HepG2 (cell line): ENCODE results near the gene SUSD4. TPM values are rescaled to one million over a fixed set of nuclear protein-coding genes. Genes with fewer than 3 reads are reported as not detected.

Experiments used
- ATAC-seq: fragments of 200-7000 bp; cut with Tn5 transposase; 3 replicates; pipeline ENCODE4 v1.9.1; 2020; ENCODE audit warnings: mild to moderate bottlenecking, moderate library complexity
- BruUV-seq: library from RNA; stranded (reverse); fragments of 400-500 nt; replicated peaks from 2 replicates; lab custom pipeline; 2021; lab: Mats Ljungman, UMichigan
- CTCF ChIA-PET: fragments of 300-600 bp; formaldehyde crosslinking; extraction: SDS; loops from one replicate; lab custom pipeline; 2021; ENCODE audit warnings: low total read pairs, inconsistent platforms, low intra/inter-chr PET ratio; lab: Yijun Ruan, JAX
- POLR2A ChIA-PET: fragments of 350-600 bp; sonication (Branson Sonifier 250); formaldehyde crosslinking; loops from one replicate; lab custom pipeline; 2020; ENCODE audit warnings: antibody characterized with exemption, inconsistent platforms; lab: Yijun Ruan, JAX
- DNase-seq: peaks from one replicate; pipeline ENCODE4 v3.0.0-alpha.2; 2015; ENCODE audit warnings: low spot score
- FAIRE-seq: peaks from 3 replicates; lab custom pipeline; 2011; peaks lifted over from hg19 to GRCh38; lab: Jason Lieb, UNC
- H2AFZ ChIP-seq: one replicate; pipeline ENCODE4 v1.6.1; 2011; ENCODE audit warnings: low read length, inconsistent platforms
- H3K27ac ChIP-seq: fragments of 300-600 bp; 3 replicates; pipeline ENCODE4 v1.8.0; 2011; ENCODE audit warnings: mixed run types, mild to moderate bottlenecking, mixed read lengths, low read length, inconsistent platforms; ENCODE audit not compliant: insufficient read depth; ENCODE audit errors: extremely low read length
- H3K27me3 ChIP-seq, 2 experiments: fragments of 200-600 bp in 1 of 2; 2 replicates in 1 of 2; 3 replicates in 1 of 2; pipeline versions ENCODE4 v1.6.0 to v1.8.0; 2011; ENCODE audit warnings: low read length in 2 of 2, mild to moderate bottlenecking in 2 of 2, moderate library complexity in 2 of 2, inconsistent platforms in 1 of 2; ENCODE audit not compliant: insufficient read depth in 2 of 2, control insufficient read depth in 1 of 2
- H3K36me3 ChIP-seq, 2 experiments: fragments of 200-600 bp in 1 of 2; replicated peaks in 1 of 2; 2 replicates in 1 of 2; 3 replicates in 1 of 2; pipeline versions ENCODE4 v1.5.1 to v1.8.0; 2011; ENCODE audit warnings: low read length in 2 of 2, inconsistent platforms in 1 of 2; ENCODE audit not compliant: insufficient read depth in 2 of 2, control insufficient read depth in 1 of 2
- H3K4me1 ChIP-seq: 2 replicates; pipeline ENCODE4 v1.5.1; 2012; ENCODE audit warnings: low read length, inconsistent platforms; ENCODE audit not compliant: insufficient read depth
- H3K4me2 ChIP-seq: 2 replicates; pipeline ENCODE4 v1.6.0; 2011; ENCODE audit warnings: low read depth, low read length, inconsistent platforms
- H3K4me3 ChIP-seq, 3 experiments: fragments of 200-600 bp in 1 of 3; sonication (generic), shearing (Covaris generic) in 1 of 3; replicated peaks in 1 of 3; 2 replicates each; pipeline ENCODE4 v1.5.1; 2011 to 2016; ENCODE audit warnings: low read length in 3 of 3, inconsistent platforms in 2 of 3, low read depth in 2 of 3, mild to moderate bottlenecking in 2 of 3, control low read depth in 1 of 3, mixed read lengths in 1 of 3; ENCODE audit not compliant: insufficient read depth in 1 of 3
- H3K79me2 ChIP-seq: one replicate; pipeline ENCODE4 v1.6.1; 2011; ENCODE audit warnings: low read length, inconsistent platforms; ENCODE audit not compliant: insufficient read depth
- H3K9ac ChIP-seq: 2 replicates; pipeline ENCODE4 v1.6.0; 2011; ENCODE audit warnings: mild to moderate bottlenecking, low read depth, low read length, inconsistent platforms; ENCODE audit not compliant: insufficient read depth
- H3K9me3 ChIP-seq: 2 replicates; pipeline ENCODE4 v1.5.1; 2012; ENCODE audit warnings: mild to moderate bottlenecking, low read length
- H4K20me1 ChIP-seq: 2 replicates; pipeline ENCODE4 v1.6.0; 2011; ENCODE audit warnings: inconsistent platforms, mild to moderate bottlenecking, low read length, moderate library complexity; ENCODE audit not compliant: insufficient read depth
- BHLHE40 ChIP-seq: IDR thresholded peaks from 2 replicates; pipeline ENCODE4 v1.6.1; 2011; ENCODE audit warnings: low read length, improper control_type of control experiment
- DNMT1 ChIP-seq: sonication (generic); formaldehyde crosslinking; IDR thresholded peaks from 2 replicates; pipeline ENCODE4 v1.5.1; 2020; ENCODE audit warnings: mild to moderate bottlenecking, missing genetic modification reagents
- EED ChIP-seq: sonication (generic); formaldehyde crosslinking; IDR thresholded peaks from 2 replicates; pipeline ENCODE4 v1.5.0; 2020; ENCODE audit warnings: mild to moderate bottlenecking, missing genetic modification reagents
- ETV6 ChIP-seq: sonication (generic); formaldehyde crosslinking; conservative IDR thresholded peaks from 2 replicates; pipeline ENCODE4 v1.4.0; 2020; ENCODE audit warnings: missing genetic modification reagents
- GTF3A ChIP-seq: sonication (generic); formaldehyde crosslinking; conservative IDR thresholded peaks from 2 replicates; pipeline ENCODE4 v1.4.0; 2020; ENCODE audit warnings: mild to moderate bottlenecking, missing genetic modification reagents
- KDM6A ChIP-seq: IDR thresholded peaks from 2 replicates; pipeline ENCODE4 v1.6.1; 2016; ENCODE audit warnings: low read depth
- MAFK ChIP-seq, 2 experiments: IDR thresholded peaks in 1 of 2; conservative IDR thresholded peaks in 1 of 2; 2 replicates each; pipeline ENCODE4 v1.6.1; 2011; ENCODE audit warnings: improper control_type of control experiment in 2 of 2, low read length in 2 of 2
- RBM39 ChIP-seq: fragments of 200-400 bp; formaldehyde crosslinking; IDR thresholded peaks from one replicate; pipeline ENCODE4 v1.6.1; 2018; ENCODE audit warnings: antibody characterized with exemption, mild to moderate bottlenecking, low read depth, low read length; ENCODE audit not compliant: poor library complexity, severe bottlenecking
- SIN3A ChIP-seq: IDR thresholded peaks from 2 replicates; pipeline ENCODE4 v1.6.1; 2011; ENCODE audit warnings: low read depth, mild to moderate bottlenecking, control low read depth, low read length, borderline replicate concordance
- SRF ChIP-seq: IDR thresholded peaks from 2 replicates; pipeline ENCODE4 v1.6.1; 2011; ENCODE audit warnings: mild to moderate bottlenecking, low read depth, low read length, moderate library complexity
- TSC22D2 ChIP-seq: sonication (generic); formaldehyde crosslinking; IDR thresholded peaks from 2 replicates; pipeline ENCODE4 v1.5.1; 2020; ENCODE audit warnings: missing genetic modification reagents, mild to moderate bottlenecking, borderline replicate concordance
- U2AF1 ChIP-seq: fragments of 200-400 bp; formaldehyde crosslinking; optimal IDR thresholded peaks from 2 replicates; pipeline ENCODE3; 2017; ENCODE audit warnings: mild to moderate bottlenecking, low read depth, low read length
- ZNF572 ChIP-seq: sonication (generic); formaldehyde crosslinking; IDR thresholded peaks from 2 replicates; pipeline ENCODE4 v1.5.1; 2020; ENCODE audit warnings: mild to moderate bottlenecking, missing genetic modification reagents
- ZNF674 ChIP-seq: sonication (generic); formaldehyde crosslinking; IDR thresholded peaks from 2 replicates; pipeline ENCODE4 v1.5.0; 2020; ENCODE audit warnings: low read depth, mild to moderate bottlenecking, missing genetic modification reagents
- ZSCAN20 ChIP-seq: sonication (generic); formaldehyde crosslinking; IDR thresholded peaks from 2 replicates; pipeline ENCODE4 v1.4.0; 2020; ENCODE audit warnings: missing genetic modification reagents, mild to moderate bottlenecking, borderline replicate concordance
- WGBS: methylation state at CpG from one replicate; pipeline ENCODE4 v1.1.6; 2017; ENCODE audit warnings: low lambda C conversion rate; 5-methylcytosine and 5-hydroxymethylcytosine counted together
- in situ Hi-C: cut with HindIII; loops from 2 replicates; pipeline ENCODE4 v1.10.0; 2017; ENCODE audit warnings: low pct_unique_long_range_greater_than_20kb; ENCODE audit not compliant: extremely low pct_ligation_motif_present
- intact Hi-C: fragments of 100-400 bp; cut with micrococcal nuclease; formaldehyde crosslinking; loops from one replicate; pipeline ENCODE4 v1.10.0; 2022; ENCODE audit not compliant: unreplicated experiment
- polyA plus RNA-seq, 8 experiments: library from polyadenylated mRNA; depleted of rRNA in 3 of 8; stranded (reverse) in 7 of 8; unstranded in 1 of 8; fragments of >200 nt; fragmentation: Illumina TruSeq in 4 of 8; extraction: Trizol in 4 of 8; gene quantifications; 2 replicates each; pipeline versions ENCODE4 v1.2.1 to v1.2.3, GENCODE V29; 2011 to 2016; ENCODE audit warnings: low read depth in 4 of 8, missing spikeins in 1 of 8, mixed read lengths in 1 of 8; ENCODE audit not compliant: insufficient read depth in 1 of 8
- total RNA-seq, 5 experiments: library from RNA; depleted of rRNA; stranded (reverse); fragments of >200 nt; fragmentation: Illumina TruSeq; extraction: Trizol; gene quantifications; 2 replicates each; pipeline ENCODE4 v1.2.3, GENCODE V29; 2016; ENCODE audit warnings: low read depth in 1 of 5
- TF ChIP-seq, protein P1 (sequence below): sonication (generic); formaldehyde crosslinking; IDR thresholded peaks from 2 replicates; pipeline ENCODE4 v1.5.1; 2020; ENCODE audit warnings: mild to moderate bottlenecking, missing genetic modification reagents
- TF ChIP-seq, protein P2 (sequence below): IDR thresholded peaks from 2 replicates; pipeline ENCODE4 v1.6.1; 2016; ENCODE audit warnings: mild to moderate bottlenecking
- TF ChIP-seq, protein P3 (sequence below): sonication (generic); formaldehyde crosslinking; IDR thresholded peaks from 2 replicates; pipeline ENCODE4 v1.4.0; 2020; ENCODE audit warnings: mild to moderate bottlenecking, missing genetic modification reagents, borderline replicate concordance

SUSD4 gene
- total and polyA plus RNA-seq, 2 of the 13 experiments (the other 11 are each of a cell fraction or from before 2014, with no cell fraction given), result not detected

DNA sequence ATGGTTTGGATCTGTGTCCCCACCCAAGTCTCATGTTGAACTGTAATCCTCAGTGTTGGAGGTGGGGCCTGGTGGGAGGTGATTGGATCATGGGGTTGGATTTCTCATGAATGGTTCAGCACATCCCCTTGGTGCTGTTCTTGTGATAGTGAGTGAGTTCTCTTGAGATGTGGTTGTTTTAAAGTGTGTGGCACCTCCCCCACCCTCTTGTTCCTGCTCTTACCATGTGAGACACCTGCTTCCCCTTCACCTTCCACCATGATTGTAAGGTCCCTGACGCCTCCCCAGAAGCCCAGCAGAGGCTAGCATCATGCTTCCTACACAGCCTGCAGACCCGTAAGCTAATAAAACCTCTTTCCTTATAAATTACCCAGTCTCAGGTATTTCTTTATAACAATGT, 55.8 kb downstream of the SUSD4 start (continued):
- TF ChIP-seq, protein P1, sequence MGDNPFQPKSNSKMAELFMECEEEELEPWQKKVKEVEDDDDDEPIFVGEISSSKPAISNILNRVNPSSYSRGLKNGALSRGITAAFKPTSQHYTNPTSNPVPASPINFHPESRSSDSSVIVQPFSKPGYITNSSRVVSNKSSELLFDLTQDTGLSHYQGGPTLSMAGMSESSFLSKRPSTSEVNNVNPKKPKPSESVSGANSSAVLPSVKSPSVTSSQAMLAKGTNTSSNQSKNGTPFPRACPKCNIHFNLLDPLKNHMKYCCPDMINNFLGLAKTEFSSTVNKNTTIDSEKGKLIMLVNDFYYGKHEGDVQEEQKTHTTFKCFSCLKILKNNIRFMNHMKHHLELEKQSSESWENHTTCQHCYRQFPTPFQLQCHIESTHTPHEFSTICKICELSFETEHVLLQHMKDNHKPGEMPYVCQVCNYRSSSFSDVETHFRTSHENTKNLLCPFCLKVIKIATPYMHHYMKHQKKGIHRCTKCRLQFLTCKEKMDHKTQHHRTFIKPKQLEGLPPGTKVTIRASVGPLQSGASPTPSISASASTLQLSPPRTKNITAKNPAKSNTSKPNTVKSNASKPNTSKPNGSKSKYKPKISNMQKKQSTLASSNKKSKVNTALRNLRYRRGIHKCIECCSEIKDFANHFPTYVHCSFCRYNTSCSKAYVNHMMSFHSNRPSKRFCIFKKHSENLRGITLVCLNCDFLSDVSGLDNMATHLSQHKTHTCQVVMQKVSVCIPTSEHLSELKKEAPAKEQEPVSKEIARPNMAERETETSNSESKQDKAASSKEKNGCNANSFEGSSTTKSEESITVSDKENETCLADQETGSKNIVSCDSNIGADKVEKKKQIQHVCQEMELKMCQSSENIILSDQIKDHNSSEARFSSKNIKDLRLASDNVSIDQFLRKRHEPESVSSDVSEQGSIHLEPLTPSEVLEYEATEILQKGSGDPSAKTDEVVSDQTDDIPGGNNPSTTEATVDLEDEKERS, result no peak
- TF ChIP-seq GTF3A (CRISPR knock-in tag) (no peak), TSC22D2 (CRISPR knock-in tag) (no peak)

DNA sequence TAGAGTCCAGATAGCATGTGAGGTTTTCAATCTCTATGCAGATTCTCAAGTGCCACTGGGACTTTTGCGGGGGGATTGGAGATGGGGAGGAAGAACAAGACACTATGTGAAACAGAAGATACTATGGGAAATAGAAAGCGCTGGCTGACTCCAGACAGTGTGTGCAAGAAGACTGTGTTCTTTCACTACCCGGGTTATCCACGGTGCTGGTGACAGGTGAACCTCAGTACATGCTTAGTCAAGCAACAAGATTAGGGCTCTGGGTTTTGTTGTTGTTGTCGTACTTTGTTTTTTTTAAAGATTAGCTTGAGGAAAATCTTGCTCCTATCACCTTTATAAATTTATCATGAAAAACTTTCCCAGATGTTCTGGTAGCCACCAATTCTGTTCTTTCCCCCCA, 56.4 kb downstream of the SUSD4 start:
- no peak for ATAC-seq
- no peak for FAIRE-seq
- CTCF ChIA-PET, result no interaction called here

More for the DNA sequence above, 56.4 kb downstream of the SUSD4 start:
- in situ Hi-C loops (no loop called here), intact Hi-C loops (no loop called here)
- BruUV-seq, result no TSS peak
- no peaks in the 10 kb centered on the region for H3K36me3 ChIP-seq
- H3K27ac ChIP-seq, result no peak overlapping the region
- no peaks in the 10 kb centered on the region; a peak in 1 of 5 replicates for H3K27me3 ChIP-seq
- no peak overlapping the region for H3K4me2 ChIP-seq
- H4K20me1 ChIP-seq, result no peaks in the 10 kb centered on the region
- peaks cover 7% of the 10 kb centered on the region; the same call in 1 of the 2 replicates for H3K9me3 ChIP-seq
- no peak for DNase-seq
- no peak for TF ChIP-seq ZNF572 (CRISPR knock-in tag)
- TF ChIP-seq DNMT1 (CRISPR knock-in tag), result no peak
- TF ChIP-seq SRF, result no peak
- TF ChIP-seq, protein P2, sequence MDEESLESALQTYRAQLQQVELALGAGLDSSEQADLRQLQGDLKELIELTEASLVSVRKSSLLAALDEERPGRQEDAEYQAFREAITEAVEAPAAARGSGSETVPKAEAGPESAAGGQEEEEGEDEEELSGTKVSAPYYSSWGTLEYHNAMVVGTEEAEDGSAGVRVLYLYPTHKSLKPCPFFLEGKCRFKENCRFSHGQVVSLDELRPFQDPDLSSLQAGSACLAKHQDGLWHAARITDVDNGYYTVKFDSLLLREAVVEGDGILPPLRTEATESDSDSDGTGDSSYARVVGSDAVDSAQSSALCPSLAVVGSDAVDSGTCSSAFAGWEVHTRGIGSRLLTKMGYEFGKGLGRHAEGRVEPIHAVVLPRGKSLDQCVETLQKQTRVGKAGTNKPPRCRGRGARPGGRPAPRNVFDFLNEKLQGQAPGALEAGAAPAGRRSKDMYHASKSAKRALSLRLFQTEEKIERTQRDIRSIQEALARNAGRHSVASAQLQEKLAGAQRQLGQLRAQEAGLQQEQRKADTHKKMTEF, result no peak
- TF ChIP-seq KDM6A (CRISPR knock-in tag), result no peak
- no peak for TF ChIP-seq SIN3A
- TF ChIP-seq MAFK (conservative IDR thresholded peaks at IDR 0.05 in 1 of 2, IDR thresholded peaks at IDR 0.05 in 1 of 2; ENCODE audit: low read length in 2 of 2), result no peak
- no peak for TF ChIP-seq ZNF674 (CRISPR knock-in tag)
- TF ChIP-seq ZSCAN20, result no peak
- TF ChIP-seq EED (CRISPR knock-in tag), result no peak
- TF ChIP-seq RBM39, result no peak
- TF ChIP-seq BHLHE40, result no peak
- no peak for TF ChIP-seq ETV6 (CRISPR knock-in tag)
- TF ChIP-seq, protein P3, sequence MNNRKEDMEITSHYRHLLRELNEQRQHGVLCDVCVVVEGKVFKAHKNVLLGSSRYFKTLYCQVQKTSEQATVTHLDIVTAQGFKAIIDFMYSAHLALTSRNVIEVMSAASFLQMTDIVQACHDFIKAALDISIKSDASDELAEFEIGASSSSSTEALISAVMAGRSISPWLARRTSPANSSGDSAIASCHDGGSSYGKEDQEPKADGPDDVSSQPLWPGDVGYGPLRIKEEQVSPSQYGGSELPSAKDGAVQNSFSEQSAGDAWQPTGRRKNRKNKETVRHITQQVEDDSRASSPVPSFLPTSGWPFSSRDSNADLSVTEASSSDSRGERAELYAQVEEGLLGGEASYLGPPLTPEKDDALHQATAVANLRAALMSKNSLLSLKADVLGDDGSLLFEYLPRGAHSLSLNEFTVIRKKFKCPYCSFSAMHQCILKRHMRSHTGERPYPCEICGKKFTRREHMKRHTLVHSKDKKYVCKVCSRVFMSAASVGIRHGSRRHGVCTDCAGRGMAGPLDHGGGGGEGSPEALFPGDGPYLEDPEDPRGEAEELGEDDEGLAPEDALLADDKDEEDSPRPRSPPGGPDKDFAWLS (CRISPR knock-in tag), result no peak
- TF ChIP-seq U2AF1, result no peak
- POLR2A ChIA-PET, result no interaction called here
- WGBS, result 22% methylated on average over 5 of the region's 5 CpGs
- no peak overlapping the region for H3K9ac ChIP-seq
- no peaks in the 10 kb centered on the region for H3K4me1 ChIP-seq
- no peak overlapping the region for H2AFZ ChIP-seq
- no peaks in the 10 kb centered on the region for H3K79me2 ChIP-seq
- no peak overlapping the region for H3K4me3 ChIP-seq
